Loucy (cell line): Measurements from ENCODE around the gene MYO1H.
"Not testable (repeated sequence)": the region's sequence is repeated elsewhere in the genome, so short reads cannot be mapped to it uniquely, and the experiment has no call there.

Experiments used
- H2AFZ ChIP-seq: fragments of 200-600 bp; sonication (generic); 2 replicates; pipeline ENCODE4 v1.6.0; 2016; ENCODE audit warnings: antibody characterized with exemption, mild to moderate bottlenecking, low read length, moderate library complexity
- H3F3A ChIP-seq: fragments of 200-600 bp; 2 replicates; pipeline ENCODE4 v1.6.0; 2016; ENCODE audit warnings: antibody characterized with exemption, low read depth, mild to moderate bottlenecking
- H3K27me3 ChIP-seq: fragments of 200-600 bp; sonication (generic); 2 replicates; pipeline ENCODE4 v1.6.1; 2014; ENCODE audit warnings: low read length, mild to moderate bottlenecking; ENCODE audit not compliant: insufficient read depth, poor library complexity, severe bottlenecking
- H3K36me3 ChIP-seq: fragments of 200-600 bp; sonication (generic); 2 replicates; pipeline ENCODE4 v1.6.1; 2016; ENCODE audit warnings: low read length; ENCODE audit not compliant: insufficient read depth
- H3K4me1 ChIP-seq: fragments of 200-600 bp; sonication (generic); 2 replicates; pipeline ENCODE4 v1.5.1; 2014; ENCODE audit warnings: low read length, mild to moderate bottlenecking; ENCODE audit not compliant: insufficient read depth, poor library complexity, severe bottlenecking
- H3K4me2 ChIP-seq: fragments of 200-600 bp; sonication (generic); 2 replicates; pipeline ENCODE4 v1.6.0; 2014; ENCODE audit warnings: antibody characterized with exemption, low read length, low read depth, mild to moderate bottlenecking; ENCODE audit not compliant: poor library complexity, severe bottlenecking
- H3K4me3 ChIP-seq: fragments of 200-600 bp; sonication (generic); 2 replicates; pipeline ENCODE4 v1.5.1; 2014; ENCODE audit warnings: low read length, mild to moderate bottlenecking, mixed read lengths; ENCODE audit not compliant: poor library complexity, severe bottlenecking
- H3K79me2 ChIP-seq: fragments of 200-600 bp; sonication (generic); 2 replicates; pipeline ENCODE4 v1.6.1; 2014; ENCODE audit warnings: low read length; ENCODE audit not compliant: insufficient read depth
- H3K9ac ChIP-seq: fragments of 200-600 bp; sonication (generic); 2 replicates; pipeline ENCODE4 v1.6.0; 2014; ENCODE audit warnings: mild to moderate bottlenecking, low read depth, low read length, moderate library complexity; ENCODE audit not compliant: poor library complexity, severe bottlenecking
- H3K9me2 ChIP-seq: fragments of 200-600 bp; sonication (generic); replicated peaks from 2 replicates; pipeline ENCODE4 v1.6.1; 2016; ENCODE audit warnings: low read depth, low read length, mixed read lengths
- H3K9me3 ChIP-seq: fragments of 200-600 bp; sonication (generic); 2 replicates; pipeline ENCODE4 v1.6.1; 2014; ENCODE audit warnings: mild to moderate bottlenecking, antibody characterized with exemption, low read length, low read depth; ENCODE audit not compliant: insufficient read depth
- H4K20me1 ChIP-seq: fragments of 200-600 bp; sonication (generic); 2 replicates; pipeline ENCODE4 v1.6.0; 2014; ENCODE audit warnings: antibody characterized with exemption, low read length, mild to moderate bottlenecking; ENCODE audit not compliant: insufficient read depth, poor library complexity, severe bottlenecking
- EZH2phosphoT487 ChIP-seq: fragments of 200-600 bp; IDR thresholded peaks from 2 replicates; pipeline ENCODE4 v1.6.1; 2018; ENCODE audit warnings: antibody characterized with exemption, mild to moderate bottlenecking, moderate library complexity, borderline replicate concordance
- TF ChIP-seq, protein P1 (sequence below): fragments of 200-600 bp; sonication (generic); conservative IDR thresholded peaks from 2 replicates; pipeline ENCODE4 v1.5.1; 2014; ENCODE audit warnings: mild to moderate bottlenecking, antibody characterized with exemption, low read length

The MYO1H gene

DNA sequence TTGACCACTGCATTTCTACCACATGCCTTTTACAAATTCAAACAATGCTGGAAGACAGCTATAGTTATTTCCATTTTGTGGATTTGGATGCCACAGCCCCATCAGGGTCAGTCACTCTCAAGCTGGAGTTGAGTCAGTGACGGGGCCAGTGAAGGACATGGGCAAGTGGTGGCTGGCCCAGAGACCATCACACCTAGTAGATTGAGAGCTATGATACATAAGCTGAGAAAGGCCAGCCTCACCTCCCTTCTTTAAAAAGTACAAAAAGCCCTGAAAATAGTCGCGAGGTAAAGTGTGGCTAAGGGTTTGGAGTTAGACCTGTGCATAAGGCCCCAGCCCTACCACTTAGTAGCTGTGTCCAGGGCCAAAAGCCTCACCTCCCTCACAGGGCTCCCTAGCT is 125.3 kb downstream of the MYO1H start:
- Histone ChIP-seq H3K4me1 (peaks cover 20% of the 10 kb centered on the region), H3K4me2 (peak overlapping the region; percentile 6), H3K27me3 (no peaks in the 10 kb centered on the region), H3K9me2 (no peaks in the 10 kb centered on the region), H3K9me3 (no peaks in the 10 kb centered on the region), H4K20me1 (peaks cover 32% of the 10 kb centered on the region), H3K79me2 (peaks cover 86% of the 10 kb centered on the region), H2AFZ (no peak overlapping the region), H3K9ac (no peak overlapping the region), H3F3A (no peaks in the 10 kb centered on the region), H3K36me3 (peaks cover 11% of the 10 kb centered on the region; the same call in 1 of the 2 replicates), H3K4me3 (no peak overlapping the region)
- TF ChIP-seq, protein P1, sequence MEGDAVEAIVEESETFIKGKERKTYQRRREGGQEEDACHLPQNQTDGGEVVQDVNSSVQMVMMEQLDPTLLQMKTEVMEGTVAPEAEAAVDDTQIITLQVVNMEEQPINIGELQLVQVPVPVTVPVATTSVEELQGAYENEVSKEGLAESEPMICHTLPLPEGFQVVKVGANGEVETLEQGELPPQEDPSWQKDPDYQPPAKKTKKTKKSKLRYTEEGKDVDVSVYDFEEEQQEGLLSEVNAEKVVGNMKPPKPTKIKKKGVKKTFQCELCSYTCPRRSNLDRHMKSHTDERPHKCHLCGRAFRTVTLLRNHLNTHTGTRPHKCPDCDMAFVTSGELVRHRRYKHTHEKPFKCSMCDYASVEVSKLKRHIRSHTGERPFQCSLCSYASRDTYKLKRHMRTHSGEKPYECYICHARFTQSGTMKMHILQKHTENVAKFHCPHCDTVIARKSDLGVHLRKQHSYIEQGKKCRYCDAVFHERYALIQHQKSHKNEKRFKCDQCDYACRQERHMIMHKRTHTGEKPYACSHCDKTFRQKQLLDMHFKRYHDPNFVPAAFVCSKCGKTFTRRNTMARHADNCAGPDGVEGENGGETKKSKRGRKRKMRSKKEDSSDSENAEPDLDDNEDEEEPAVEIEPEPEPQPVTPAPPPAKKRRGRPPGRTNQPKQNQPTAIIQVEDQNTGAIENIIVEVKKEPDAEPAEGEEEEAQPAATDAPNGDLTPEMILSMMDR = no peak
- no peak for TF ChIP-seq EZH2phosphoT487

- Histone ChIP-seq H3K4me2 (peak overlapping the region; percentile 88), H3K4me1 (peaks cover 27% of the 10 kb centered on the region), H4K20me1 (peaks cover 32% of the 10 kb centered on the region), H3K79me2 (peaks cover 93% of the 10 kb centered on the region)
- H3K9me3 ChIP-seq, H3K9ac ChIP-seq, H3K4me3 ChIP-seq, H3K27me3 ChIP-seq, H3K9me2 ChIP-seq, H3F3A ChIP-seq, H3K36me3 ChIP-seq, H2AFZ ChIP-seq: not testable (repeated sequence)
These were observed 126.0 kb downstream of the MYO1H start for GRCh38 chr12:109473526-109474270.

DNA sequence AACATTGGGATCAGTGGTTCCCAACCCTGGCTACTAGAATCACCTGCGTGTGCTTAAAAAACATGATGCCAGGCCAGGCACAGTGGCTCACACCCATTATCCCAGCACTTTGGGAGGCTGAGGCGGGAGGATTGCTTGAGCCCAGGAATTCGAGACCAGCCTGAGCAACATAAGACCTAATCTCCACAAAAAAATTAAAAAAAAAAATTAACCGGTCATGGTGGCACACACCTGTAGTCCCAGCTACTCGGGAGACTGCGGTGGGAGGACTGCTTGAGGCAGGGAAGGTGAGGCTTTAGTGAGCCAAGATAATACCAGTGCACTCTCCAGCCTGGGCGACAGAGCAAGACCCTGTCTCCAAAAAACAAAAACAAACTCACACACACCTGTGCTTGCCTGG is 127.4 kb downstream of the MYO1H start:
- H4K20me1 ChIP-seq = peaks cover 32% of the 10 kb centered on the region
- H3K79me2 ChIP-seq = peaks cover 88% of the 10 kb centered on the region
- H3K9me3 ChIP-seq = no peaks in the 10 kb centered on the region
- peak overlapping the region; percentile 88 for H3K4me2 ChIP-seq
- H3K4me3 ChIP-seq = peak overlapping the region; percentile 96
- H3F3A ChIP-seq = no peaks in the 10 kb centered on the region
- no peaks in the 10 kb centered on the region for H3K36me3 ChIP-seq
- peaks cover 31% of the 10 kb centered on the region for H3K4me1 ChIP-seq
- H3K27me3 ChIP-seq = no peaks in the 10 kb centered on the region
- H2AFZ ChIP-seq = no peak overlapping the region
- TF ChIP-seq, protein P1 = no peak
- no peaks in the 10 kb centered on the region for H3K9me2 ChIP-seq
- peak overlapping the region; percentile 85 for H3K9ac ChIP-seq
